Measurements from ENCODE around the gene NKG7. TPM values are rescaled to one million over a fixed set of nuclear protein-coding genes. Genes with fewer than 3 reads are reported as not detected.
A peak's percentile ranks its signal among the peaks of the same experiment; 100 is the strongest.

The NKG7 gene
- total RNA-seq, 1 experiment from 2014 or later = not detected

DNA sequence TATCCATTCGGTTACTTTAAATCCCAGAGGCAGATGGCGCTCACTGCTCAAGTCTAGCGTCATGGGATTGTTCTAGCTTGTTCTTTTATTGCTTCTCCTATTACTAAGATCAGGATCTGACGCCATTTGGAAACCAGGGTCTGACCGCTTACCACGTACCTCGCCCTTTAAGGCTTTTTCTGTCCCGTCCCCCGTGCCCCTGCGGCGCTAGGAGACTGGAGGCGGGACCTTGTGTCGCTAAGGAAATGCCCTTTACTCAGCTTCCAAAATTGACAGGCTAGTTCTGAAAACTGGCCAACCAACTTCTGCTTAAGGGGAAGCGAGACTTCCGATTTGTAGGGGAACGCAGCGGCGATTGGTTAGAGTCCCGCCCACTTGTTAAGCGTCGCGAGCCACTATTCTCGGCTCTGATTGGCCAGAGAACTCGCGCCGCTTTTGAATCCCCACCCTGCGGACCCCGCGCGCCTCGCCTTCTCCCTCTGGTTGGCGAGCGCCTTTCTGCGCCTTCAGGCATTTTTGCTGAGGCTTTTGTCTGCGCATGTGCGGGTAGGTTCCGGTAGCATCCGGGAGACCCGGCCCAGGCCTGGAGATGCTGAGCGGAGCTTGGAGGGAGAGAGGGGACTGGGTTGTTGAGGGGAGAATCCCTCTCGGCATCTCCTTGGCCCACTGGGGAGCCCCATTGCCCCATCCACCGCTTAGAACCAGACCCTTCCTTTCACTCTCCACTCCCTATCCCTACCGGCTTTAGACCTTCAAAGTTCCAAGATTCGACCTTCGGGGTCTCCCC, 21.8 kb upstream of the NKG7 start:
- DNase-seq (ENCODE audit: low spot score) = peak; percentile 99
- in situ Hi-C loops (cut with HindIII; ENCODE audit: low sequenced_read_pairs) = no loop called here

DNA sequence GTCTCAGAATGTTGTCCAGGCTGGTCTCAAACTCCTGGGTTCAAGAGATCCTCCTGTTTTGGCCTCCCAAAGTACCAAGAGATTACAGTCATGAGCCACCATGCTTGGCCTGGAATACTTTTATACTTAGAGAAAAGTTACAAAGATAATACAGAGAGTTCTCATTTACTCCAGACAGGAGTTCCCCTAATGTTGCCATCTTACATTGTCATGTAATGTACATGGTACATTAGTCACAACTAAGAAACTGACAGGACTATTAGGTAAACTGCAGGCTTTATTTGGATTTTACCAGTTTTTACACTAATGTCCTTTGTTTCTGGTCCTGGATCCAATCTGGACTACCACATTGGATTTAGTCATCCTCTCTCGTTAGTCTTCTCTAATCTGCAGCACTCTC, 20.2 kb upstream of the NKG7 start:
- in situ Hi-C loops (cut with HindIII; ENCODE audit: low sequenced_read_pairs) = no loop called here
- DNase-seq (ENCODE audit: low spot score) = no peak

GRCh38 chr19:51391073-51391611, 18.7 kb upstream of the NKG7 start:
- no peak for DNase-seq (ENCODE audit: low spot score)
- in situ Hi-C loops (cut with HindIII; ENCODE audit: low sequenced_read_pairs) = no loop called here

- in situ Hi-C loops (cut with HindIII; ENCODE audit: low sequenced_read_pairs) = no loop called here
- DNase-seq (ENCODE audit: low spot score) = no peak
Observed at GRCh38 chr19:51389143-51389542, 16.7 kb upstream of the NKG7 start.

- in situ Hi-C loops (cut with HindIII; ENCODE audit: low sequenced_read_pairs) = no loop called here
- no peak for DNase-seq (ENCODE audit: low spot score)
Observed at GRCh38 chr19:51387924-51388389, 15.5 kb upstream of the NKG7 start, which contains the start of gene LIM2. Gene LIM2 (minus strand): TSS chr19:51387974. CDS start chr19:51387443, 531 bp downstream.

GRCh38 chr19:51386882-51387520, 14.5 kb upstream of the NKG7 start:
- DNase-seq (ENCODE audit: low spot score) = no peak
- in situ Hi-C loops (cut with HindIII; ENCODE audit: low sequenced_read_pairs) = no loop called here

GRCh38 chr19:51382004-51382403, 9.6 kb upstream of the NKG7 start:
- no peak for DNase-seq (ENCODE audit: low spot score)
- in situ Hi-C loops (cut with HindIII; ENCODE audit: low sequenced_read_pairs) = no loop called here

DNA sequence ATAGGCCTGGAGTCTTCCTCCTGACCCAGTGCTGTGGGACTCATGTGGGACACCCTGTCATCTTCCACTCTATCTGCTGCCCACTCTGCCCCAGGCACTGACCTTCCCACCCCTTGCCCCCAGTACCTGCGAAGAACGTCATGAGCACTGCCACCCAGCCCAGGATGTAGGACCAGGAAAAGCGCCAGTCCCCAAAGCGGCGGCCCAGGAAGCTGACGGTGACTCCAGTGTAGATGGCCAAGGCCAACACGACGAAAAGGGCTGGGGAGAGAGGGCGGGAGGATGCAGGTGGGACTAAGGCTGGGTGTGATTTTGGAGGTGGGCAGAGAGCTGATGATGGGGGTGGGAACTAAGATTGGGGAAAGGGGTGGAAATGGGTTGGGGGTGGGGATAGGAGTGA, 7.9 kb upstream of the NKG7 start:
- in situ Hi-C loops (cut with HindIII; ENCODE audit: low sequenced_read_pairs) = no loop called here
- DNase-seq (ENCODE audit: low spot score) = no peak

GRCh38 chr19:51377422-51377821, 5.0 kb upstream of the NKG7 start:
- DNase-seq (ENCODE audit: low spot score) = no peak
- in situ Hi-C loops (cut with HindIII; ENCODE audit: low sequenced_read_pairs) = no loop called here

DNA sequence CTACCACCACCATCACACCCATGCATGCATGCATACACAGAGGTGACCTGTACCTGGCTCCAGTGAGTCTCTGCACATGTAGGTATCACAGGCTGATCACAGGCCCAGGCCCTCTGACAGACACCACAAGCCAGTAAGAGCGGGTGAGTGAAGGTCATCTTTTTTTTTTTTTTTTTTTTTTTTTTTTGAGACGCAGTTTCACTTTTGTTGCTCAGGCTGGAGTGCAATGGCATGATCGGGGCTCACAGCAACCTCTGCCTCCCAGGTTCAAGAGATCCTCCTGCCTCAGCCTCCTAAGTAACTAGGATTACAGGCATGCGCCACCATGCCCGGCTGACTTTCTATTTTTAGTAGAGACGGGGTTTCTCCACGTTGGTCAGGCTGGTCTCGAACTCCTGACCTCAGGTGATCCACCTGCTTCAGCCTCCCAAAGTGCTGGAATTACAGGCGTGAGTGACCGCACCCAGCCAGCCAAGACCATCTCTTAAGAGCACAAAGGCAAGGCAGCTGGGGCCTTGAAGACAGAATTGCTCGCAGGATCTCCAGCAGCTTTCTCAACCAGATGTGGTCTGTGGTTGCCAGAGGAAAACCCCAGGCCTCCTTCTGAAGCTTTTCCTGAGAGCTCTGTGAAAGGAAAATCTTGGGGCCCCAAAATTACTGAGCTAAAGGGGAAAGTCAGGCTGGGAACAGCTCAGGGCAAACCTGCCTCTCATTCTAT, 3.2 kb upstream of the NKG7 start:
- no peak for DNase-seq (ENCODE audit: low spot score)
- in situ Hi-C loops (cut with HindIII; ENCODE audit: low sequenced_read_pairs) = no loop called here

DNA sequence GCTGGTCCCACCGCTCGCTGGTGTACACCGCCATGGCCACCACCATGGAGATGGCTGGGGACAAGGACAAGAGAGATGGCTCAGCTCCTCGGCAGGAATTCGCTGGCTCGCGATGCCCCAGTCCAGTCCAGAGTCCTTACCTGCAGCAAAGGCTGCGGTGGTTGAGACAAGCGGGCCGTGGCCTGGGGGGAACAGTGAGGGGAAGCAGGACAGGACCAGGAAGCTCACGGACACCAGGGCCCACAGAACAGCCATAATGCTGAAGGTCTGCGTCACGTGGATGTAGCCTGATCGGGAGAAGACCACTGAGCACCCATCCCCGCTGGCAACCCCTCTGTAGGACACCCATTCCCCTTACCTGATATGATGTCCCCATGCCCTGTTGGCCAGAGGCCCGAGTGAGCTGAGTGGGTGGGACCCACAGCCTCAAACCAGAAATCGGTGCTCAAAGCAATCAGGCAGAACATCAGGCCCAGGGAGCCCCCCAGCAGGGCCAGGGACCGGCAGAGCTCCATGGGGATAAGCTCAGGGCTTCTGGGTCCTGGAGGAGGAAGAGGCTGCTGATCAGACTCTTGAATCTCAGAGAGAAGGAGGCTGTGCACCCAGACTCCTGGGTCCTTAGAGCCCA, 319 bp downstream of the NKG7 start:
- in situ Hi-C loops (cut with HindIII; ENCODE audit: low sequenced_read_pairs) = no loop called here
- no peak for DNase-seq (ENCODE audit: low spot score)

DNA sequence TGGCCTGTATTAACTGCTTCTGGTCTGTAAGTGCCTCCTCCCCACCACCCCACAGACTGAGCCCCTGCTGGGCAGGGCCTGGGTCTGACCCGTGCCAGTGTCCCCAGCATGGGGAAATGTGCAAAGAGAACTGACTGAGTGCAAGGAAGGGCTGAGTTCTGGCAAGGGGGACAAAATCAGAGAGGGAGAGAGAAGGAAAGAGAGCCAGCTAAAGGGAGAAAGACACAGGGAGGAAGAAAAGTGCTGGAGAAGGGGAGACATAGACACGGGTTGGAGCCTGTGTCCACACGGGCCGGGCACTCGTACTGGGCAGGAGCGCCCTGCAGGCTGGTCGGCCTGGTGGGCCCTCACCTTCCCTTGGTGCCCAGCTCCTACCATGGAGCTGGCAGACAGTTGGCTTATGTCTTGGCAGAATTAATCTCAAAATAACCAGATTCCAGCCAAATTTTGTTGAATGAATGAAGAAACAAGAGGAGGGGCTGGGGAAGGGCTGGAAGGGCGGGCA, 1.2 kb downstream of the NKG7 start:
- in situ Hi-C loops (cut with HindIII; ENCODE audit: low sequenced_read_pairs) = no loop called here
- no peak for DNase-seq (ENCODE audit: low spot score)

DNA sequence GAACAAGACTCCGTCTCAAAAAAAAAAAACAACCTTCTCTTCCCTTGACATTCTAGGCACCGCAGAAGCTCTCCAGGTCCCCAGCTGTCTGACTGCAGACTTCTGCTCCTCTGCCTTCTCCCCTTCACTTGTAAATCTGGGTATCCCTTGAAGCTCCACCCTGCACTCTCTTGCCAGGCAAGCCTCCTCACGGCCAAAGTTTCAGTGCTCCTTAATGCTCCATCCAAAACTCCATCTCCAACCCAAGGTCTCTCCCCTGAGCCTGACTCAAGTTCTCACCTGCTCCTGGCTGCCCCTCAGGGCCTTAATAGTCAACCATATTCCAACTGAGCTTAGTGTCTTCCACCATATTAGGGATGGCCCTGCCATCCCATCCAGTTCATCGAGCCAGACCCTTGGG, 2.2 kb downstream of the NKG7 start:
- in situ Hi-C loops (cut with HindIII; ENCODE audit: low sequenced_read_pairs) = no loop called here
- DNase-seq (ENCODE audit: low spot score) = no peak

DNA sequence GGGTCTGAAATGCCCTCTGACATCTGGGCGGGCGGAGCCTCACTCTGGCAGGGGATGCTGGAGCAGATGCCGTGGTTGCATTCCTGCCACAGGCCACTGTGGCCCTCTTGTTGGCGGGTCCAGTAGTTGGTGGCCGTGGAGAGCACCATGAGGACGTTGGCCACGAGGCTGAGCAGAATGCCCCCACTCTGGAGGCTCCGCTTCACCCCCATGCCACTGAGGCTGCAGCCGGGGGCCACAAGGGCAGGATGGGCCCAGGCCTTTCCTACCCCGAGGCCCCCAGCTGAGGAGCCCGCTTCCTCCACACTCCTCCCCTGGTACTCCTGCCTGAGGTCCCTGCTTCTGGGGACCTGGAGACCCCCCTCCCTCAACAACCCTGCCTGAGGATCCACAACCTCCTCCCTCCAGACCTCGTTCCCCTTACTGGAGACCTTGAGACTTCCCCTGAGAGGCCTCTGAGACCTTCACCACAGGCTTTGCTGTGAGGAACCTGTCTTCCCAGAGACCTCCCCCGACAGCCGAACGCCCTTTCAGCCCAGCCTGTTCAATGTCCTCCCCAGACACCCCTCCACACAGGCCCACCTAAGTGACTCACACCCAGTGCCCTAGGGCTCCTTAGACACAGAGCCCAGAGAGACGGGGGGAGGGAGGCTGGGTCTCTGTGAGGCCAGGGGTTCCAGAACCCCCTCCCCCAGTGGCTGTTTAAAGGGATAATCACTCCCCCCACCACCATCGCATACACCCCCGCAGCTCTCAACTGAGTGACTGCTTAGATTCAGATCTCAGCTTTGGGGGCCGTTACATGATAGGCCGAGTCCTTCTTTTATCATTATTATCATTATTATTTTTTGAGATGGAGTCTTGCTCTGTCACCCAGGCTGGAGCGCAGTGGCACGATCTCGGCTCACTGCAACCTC, 3.8 kb downstream of the NKG7 start, which contains the start of gene CLDND2:
TSS of gene CLDND2 (minus strand) at position 638 of the 917 bp plus-strand sequence. CDS start at position 212, 426 bp downstream.
- no peak for DNase-seq (ENCODE audit: low spot score)
- in situ Hi-C loops (cut with HindIII; ENCODE audit: low sequenced_read_pairs) = no loop called here

- peak; percentile 97 for DNase-seq (ENCODE audit: low spot score)
- in situ Hi-C loops (cut with HindIII; ENCODE audit: low sequenced_read_pairs) = no loop called here
Observed at GRCh38 chr19:51367565-51368365, 4.7 kb downstream of the NKG7 start.

DNA sequence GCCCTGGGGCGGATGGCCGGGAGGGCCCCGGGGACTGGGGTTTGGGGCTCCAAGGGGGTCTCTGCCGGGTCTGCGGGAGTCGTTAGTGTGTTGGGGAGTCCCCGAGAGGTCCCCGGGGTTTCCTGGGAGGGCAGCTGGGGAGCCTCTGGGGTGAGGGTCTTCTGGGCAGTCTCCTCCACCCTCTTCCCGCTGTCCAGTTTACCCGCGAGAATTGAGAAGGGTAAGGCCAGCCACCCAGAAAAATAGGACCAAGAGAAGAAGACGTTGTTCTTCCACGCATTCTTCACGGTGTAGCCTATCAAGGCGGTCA, 5.2 kb downstream of the NKG7 start:
- DNase-seq (ENCODE audit: low spot score) = no peak
- in situ Hi-C loops (cut with HindIII; ENCODE audit: low sequenced_read_pairs) = no loop called here

DNA sequence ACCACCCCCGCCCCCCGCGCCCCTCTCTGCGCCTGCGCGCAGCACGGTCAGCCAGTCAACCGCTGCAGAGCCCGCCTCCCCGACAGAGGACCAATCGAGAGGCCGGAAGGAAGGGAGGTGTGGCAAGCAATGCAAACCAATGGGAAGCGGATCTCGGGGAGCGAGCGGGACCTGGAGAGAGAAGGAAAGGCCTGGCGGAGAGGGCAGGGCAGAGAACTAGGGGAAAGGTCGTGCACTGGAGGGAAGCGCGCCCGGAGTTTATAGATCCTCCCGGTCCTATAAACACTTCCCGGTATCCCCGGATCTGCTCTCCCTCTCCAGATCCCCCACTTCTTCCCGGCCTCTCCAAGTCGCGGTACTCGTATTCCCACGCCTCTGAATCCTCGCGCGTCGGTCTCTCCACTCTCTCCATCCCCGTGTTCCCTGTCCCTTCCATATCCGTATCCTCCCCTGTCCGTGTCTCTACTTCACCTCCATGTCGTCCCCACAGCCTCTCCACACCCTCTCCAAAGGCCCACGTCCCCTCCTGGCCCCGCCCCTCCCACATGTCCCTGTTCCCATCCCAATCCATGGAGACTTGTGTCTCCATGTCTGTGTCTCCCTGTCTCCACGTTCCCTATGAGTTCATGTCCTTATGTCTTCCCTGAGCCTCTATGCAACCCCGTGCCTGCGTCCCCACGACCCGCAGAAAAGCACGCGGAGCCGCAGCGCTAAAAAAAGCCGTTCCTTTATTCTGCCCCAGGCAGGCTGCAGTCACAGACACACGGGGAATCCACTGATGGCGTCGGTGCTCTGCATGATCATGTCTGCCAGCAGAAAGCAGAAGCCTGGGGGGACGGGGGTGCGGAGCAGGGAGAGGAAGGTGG, 5.8 kb downstream of the NKG7 start:
- in situ Hi-C loops (cut with HindIII; ENCODE audit: low sequenced_read_pairs) = no loop called here

More for the DNA sequence above, 5.8 kb downstream of the NKG7 start:
- peak; percentile 99 for DNase-seq (ENCODE audit: low spot score)

All from G401 (cell line).